C4-2B (cell line): ENCODE results near the gene ZNF300.

Experiments used
- ZFX ChIP-seq: fragments of 450-650 bp; IDR thresholded peaks from 2 replicates; pipeline ENCODE4 v1.6.1; 2017
- TF ChIP-seq, protein P1 (sequence below): fragments of 450-650 bp; conservative IDR thresholded peaks from 2 replicates; pipeline ENCODE4 v1.5.1; 2017; ENCODE audit warnings: mild to moderate bottlenecking

GRCh38 chr5:150945947-150946346, 41.2 kb upstream of the ZNF300 start:
- TF ChIP-seq, protein P1, sequence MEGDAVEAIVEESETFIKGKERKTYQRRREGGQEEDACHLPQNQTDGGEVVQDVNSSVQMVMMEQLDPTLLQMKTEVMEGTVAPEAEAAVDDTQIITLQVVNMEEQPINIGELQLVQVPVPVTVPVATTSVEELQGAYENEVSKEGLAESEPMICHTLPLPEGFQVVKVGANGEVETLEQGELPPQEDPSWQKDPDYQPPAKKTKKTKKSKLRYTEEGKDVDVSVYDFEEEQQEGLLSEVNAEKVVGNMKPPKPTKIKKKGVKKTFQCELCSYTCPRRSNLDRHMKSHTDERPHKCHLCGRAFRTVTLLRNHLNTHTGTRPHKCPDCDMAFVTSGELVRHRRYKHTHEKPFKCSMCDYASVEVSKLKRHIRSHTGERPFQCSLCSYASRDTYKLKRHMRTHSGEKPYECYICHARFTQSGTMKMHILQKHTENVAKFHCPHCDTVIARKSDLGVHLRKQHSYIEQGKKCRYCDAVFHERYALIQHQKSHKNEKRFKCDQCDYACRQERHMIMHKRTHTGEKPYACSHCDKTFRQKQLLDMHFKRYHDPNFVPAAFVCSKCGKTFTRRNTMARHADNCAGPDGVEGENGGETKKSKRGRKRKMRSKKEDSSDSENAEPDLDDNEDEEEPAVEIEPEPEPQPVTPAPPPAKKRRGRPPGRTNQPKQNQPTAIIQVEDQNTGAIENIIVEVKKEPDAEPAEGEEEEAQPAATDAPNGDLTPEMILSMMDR = no peak
- no peak for TF ChIP-seq ZFX
